ENCODE results near the gene ELAPOR2.

GRCh38 chr7:87094322-87094721, 34.9 kb upstream of the ELAPOR2 start:
- TF ChIP-seq CTCF (IDR thresholded peaks at IDR 0.05) (no peak), POLR2A (IDR thresholded peaks at IDR 0.05) (no peak)
